CD4-positive, CD25-positive, alpha-beta regulatory T cell (primary cell): ENCODE measurements around the gene CCL13. TPM values are rescaled to one million over a fixed set of nuclear protein-coding genes. Genes with fewer than 3 reads are reported as not detected.
A peak's percentile ranks its signal among the peaks of the same experiment; 100 is the strongest.

Source experiments
- ATAC-seq, 2 donors: fragments of 150-1000 bp; cut with Tn5 transposase; one replicate each; pipeline ENCODE4 v1.10.0; 2021; ENCODE audit warnings: low read depth in 2 of 2, moderate number of reproducible peaks in 2 of 2, moderate library complexity in 1 of 2
- DNase-seq, 3 donors: peaks; one replicate each; pipeline versions ENCODE4 v3.0.0 to v3.0.0-alpha.2; 2012 to 2022; ENCODE audit warnings: mixed read lengths in 1 of 3
- H3K27ac ChIP-seq: one replicate; pipeline ENCODE4 v1.7.0; 2013; ENCODE audit warnings: mild to moderate bottlenecking, low read length; ENCODE audit not compliant: insufficient read depth, poor library complexity, severe bottlenecking
- H3K27me3 ChIP-seq: one replicate; pipeline ENCODE4 v1.7.0; 2013; ENCODE audit warnings: low read length; ENCODE audit not compliant: control insufficient read depth, insufficient read depth
- H3K36me3 ChIP-seq: one replicate; pipeline ENCODE4 v1.7.0; 2013; ENCODE audit warnings: mild to moderate bottlenecking, low read length, moderate library complexity; ENCODE audit not compliant: control insufficient read depth, insufficient read depth
- H3K4me1 ChIP-seq: 2 replicates; pipeline ENCODE4 v1.7.0; 2013; ENCODE audit warnings: mild to moderate bottlenecking, low read length; ENCODE audit not compliant: insufficient read depth, control insufficient read depth, poor library complexity, severe bottlenecking
- H3K4me3 ChIP-seq: one replicate; pipeline ENCODE4 v1.7.0; 2013; ENCODE audit warnings: low read depth, mild to moderate bottlenecking, low read length, moderate library complexity
- H3K9me3 ChIP-seq, 2 experiments: 1 replicate in 1 of 2; 2 replicates in 1 of 2; pipeline ENCODE4 v1.7.0; 2013; ENCODE audit warnings: low read length in 2 of 2, mild to moderate bottlenecking in 1 of 2, moderate library complexity in 1 of 2; ENCODE audit not compliant: control insufficient read depth in 2 of 2
- H3K27ac Mint-ChIP-seq, 3 donors: one replicate each; pipeline ENCODE4 v1.8.0; 2020 to 2022; ENCODE audit warnings: mild to moderate bottlenecking in 3 of 3, mixed read lengths in 3 of 3, moderate library complexity in 2 of 3
- H3K27me3 Mint-ChIP-seq: one replicate; pipeline ENCODE4 v1.8.0; 2022; ENCODE audit warnings: mild to moderate bottlenecking, mixed read lengths
- H3K36me3 Mint-ChIP-seq: one replicate; pipeline ENCODE4 v1.8.0; 2020; ENCODE audit warnings: mixed read lengths
- H3K4me1 Mint-ChIP-seq, 4 donors: one replicate each; pipeline ENCODE4 v1.8.0; 2020 to 2022; ENCODE audit warnings: mixed read lengths in 4 of 4, mild to moderate bottlenecking in 1 of 4
- H3K4me3 Mint-ChIP-seq, 4 donors: one replicate each; pipeline ENCODE4 v1.8.0; 2020 to 2022; ENCODE audit warnings: mild to moderate bottlenecking in 4 of 4, mixed read lengths in 4 of 4, moderate library complexity in 3 of 4
- H3K9me3 Mint-ChIP-seq, 7 donors: one replicate each; pipeline ENCODE4 v1.8.0; 2020 to 2022; ENCODE audit warnings: mixed read lengths in 7 of 7, mild to moderate bottlenecking in 3 of 7, moderate library complexity in 2 of 7
- polyA plus RNA-seq, 4 donors: library from polyadenylated mRNA; unstranded; fragments of 300-500 nt; fragmentation: Illumina TruSeq; gene quantifications; one replicate each; pipeline ENCODE4 v1.2.3, GENCODE V29; 2021
- total RNA-seq: library from RNA; stranded (reverse); gene quantifications from one replicate; pipeline ENCODE4 v1.2.3, GENCODE V29; 2022

Gene CCL13
- total and polyA plus RNA-seq, 5 donors from 2014 or later, result not detected

- H3K9me3 Mint-ChIP-seq, result no peaks in the 10 kb centered on the region
- peaks cover 0 to 9% (median 6%) of the 10 kb centered on the region in 4 donors for H3K4me1 Mint-ChIP-seq
- H3K36me3 ChIP-seq, result no peaks in the 10 kb centered on the region
- H3K27ac ChIP-seq, result no peak overlapping the region
- H3K36me3 Mint-ChIP-seq, result no peaks in the 10 kb centered on the region
- H3K27ac Mint-ChIP-seq, result no peak overlapping the region
- DNase-seq (no peak), ATAC-seq (no peak)
- H3K4me3 Mint-ChIP-seq, result no peak overlapping the region
- peaks cover 7% of the 10 kb centered on the region for H3K27me3 ChIP-seq
- H3K27me3 Mint-ChIP-seq, result peaks cover 11% of the 10 kb centered on the region
- H3K4me3 ChIP-seq, result no peak overlapping the region
- no peaks in the 10 kb centered on the region for H3K4me1 ChIP-seq
- no peaks in the 10 kb centered on the region for H3K9me3 ChIP-seq
Observed at GRCh38 chr17:34364751-34365150, 8.5 kb downstream of the CCL13 start.

- Histone ChIP-seq H3K36me3 (no peaks in the 10 kb centered on the region), H3K9me3 (no peaks in the 10 kb centered on the region), H3K27ac (no peak overlapping the region), H3K27me3 (peaks cover 7% of the 10 kb centered on the region), H3K4me1 (no peaks in the 10 kb centered on the region), H3K4me3 (no peak overlapping the region)
- Mint-ChIP-seq H3K9me3 (no peaks in the 10 kb centered on the region), H3K4me1 (peaks cover 0 to 9% (median 6%) of the 10 kb centered on the region in 4 donors), H3K27me3 (peaks cover 11% of the 10 kb centered on the region), H3K27ac (no peak overlapping the region), H3K36me3 (no peaks in the 10 kb centered on the region), H3K4me3 (no peak overlapping the region)
- peak in 1 of 3 donors; percentile 27 for DNase-seq
- no peak for ATAC-seq
Observed at GRCh38 chr17:34365340-34365739, 9.1 kb downstream of the CCL13 start.

GRCh38 chr17:34366010-34366409, 9.7 kb downstream of the CCL13 start:
- peaks cover 11% of the 10 kb centered on the region for H3K27me3 Mint-ChIP-seq
- no peak overlapping the region for H3K27ac Mint-ChIP-seq
- no peaks in the 10 kb centered on the region for H3K36me3 Mint-ChIP-seq
- H3K9me3 ChIP-seq, result no peaks in the 10 kb centered on the region
- no peak overlapping the region for H3K4me3 Mint-ChIP-seq
- H3K4me1 ChIP-seq, result no peaks in the 10 kb centered on the region
- DNase-seq (no peak), ATAC-seq (no peak)
- no peaks in the 10 kb centered on the region for H3K9me3 Mint-ChIP-seq
- H3K27ac ChIP-seq, result no peak overlapping the region
- no peak overlapping the region for H3K4me3 ChIP-seq
- H3K4me1 Mint-ChIP-seq, result peaks cover 0 to 9% (median 6%) of the 10 kb centered on the region in 4 donors
- H3K36me3 ChIP-seq, result no peaks in the 10 kb centered on the region
- H3K27me3 ChIP-seq, result peaks cover 7% of the 10 kb centered on the region

- Histone ChIP-seq H3K4me1 (no peaks in the 10 kb centered on the region), H3K27ac (no peak overlapping the region), H3K27me3 (peaks cover 7% of the 10 kb centered on the region), H3K4me3 (no peak overlapping the region), H3K36me3 (no peaks in the 10 kb centered on the region), H3K9me3 (no peaks in the 10 kb centered on the region)
- Mint-ChIP-seq H3K4me1 (peaks cover 0 to 9% (median 6%) of the 10 kb centered on the region in 4 donors), H3K4me3 (no peak overlapping the region), H3K27me3 (peaks cover 11% of the 10 kb centered on the region), H3K36me3 (no peaks in the 10 kb centered on the region), H3K9me3 (no peaks in the 10 kb centered on the region), H3K27ac (no peak overlapping the region)
- ATAC-seq (no peak), DNase-seq (no peak)
Observed at GRCh38 chr17:34366529-34367107, 10.3 kb downstream of the CCL13 start.

GRCh38 chr17:34367486-34368195, 11.4 kb downstream of the CCL13 start:
- H3K27ac ChIP-seq, result no peak overlapping the region
- H3K9me3 ChIP-seq, result no peaks in the 10 kb centered on the region
- no peak overlapping the region for H3K27ac Mint-ChIP-seq
- H3K4me3 Mint-ChIP-seq, result no peak overlapping the region
- no peaks in the 10 kb centered on the region for H3K36me3 ChIP-seq
- ATAC-seq, result no peak
- H3K4me1 ChIP-seq, result no peaks in the 10 kb centered on the region
- H3K4me3 ChIP-seq, result no peak overlapping the region
- H3K4me1 Mint-ChIP-seq, result peaks cover 0 to 9% (median 6%) of the 10 kb centered on the region in 4 donors
- H3K27me3 ChIP-seq, result peaks cover 7% of the 10 kb centered on the region
- DNase-seq, result no peak
- no peaks in the 10 kb centered on the region for H3K36me3 Mint-ChIP-seq
- H3K9me3 Mint-ChIP-seq, result no peaks in the 10 kb centered on the region
- peaks cover 11% of the 10 kb centered on the region for H3K27me3 Mint-ChIP-seq

- Histone ChIP-seq H3K36me3 (no peaks in the 10 kb centered on the region), H3K27ac (no peak overlapping the region), H3K4me1 (no peaks in the 10 kb centered on the region), H3K9me3 (no peaks in the 10 kb centered on the region), H3K27me3 (peaks cover 7% of the 10 kb centered on the region), H3K4me3 (no peak overlapping the region)
- H3K36me3 Mint-ChIP-seq, result no peaks in the 10 kb centered on the region
- peaks cover 0 to 9% (median 6%) of the 10 kb centered on the region in 4 donors for H3K4me1 Mint-ChIP-seq
- no peak for ATAC-seq
- H3K27me3 Mint-ChIP-seq, result peaks cover 11% of the 10 kb centered on the region
- no peak overlapping the region for H3K4me3 Mint-ChIP-seq
- no peaks in the 10 kb centered on the region for H3K9me3 Mint-ChIP-seq
- H3K27ac Mint-ChIP-seq, result no peak overlapping the region
- no peak for DNase-seq
Observed at GRCh38 chr17:34368196-34368945, 12.1 kb downstream of the CCL13 start.

GRCh38 chr17:34368946-34369500, 12.7 kb downstream of the CCL13 start:
- Histone ChIP-seq H3K36me3 (no peaks in the 10 kb centered on the region), H3K27me3 (peaks cover 7% of the 10 kb centered on the region), H3K4me3 (no peak overlapping the region), H3K9me3 (no peaks in the 10 kb centered on the region), H3K27ac (no peak overlapping the region), H3K4me1 (no peaks in the 10 kb centered on the region)
- H3K4me3 Mint-ChIP-seq, result no peak overlapping the region
- no peak for DNase-seq
- H3K4me1 Mint-ChIP-seq, result peaks cover 0 to 9% (median 6%) of the 10 kb centered on the region in 4 donors
- H3K36me3 Mint-ChIP-seq, result no peaks in the 10 kb centered on the region
- H3K27ac Mint-ChIP-seq, result no peak overlapping the region
- ATAC-seq, result no peak
- H3K9me3 Mint-ChIP-seq, result no peaks in the 10 kb centered on the region
- peaks cover 11% of the 10 kb centered on the region for H3K27me3 Mint-ChIP-seq
